Umbilical cord (tissue), 2 donors: ENCODE data around the gene NACA2. TPM values are rescaled to one million over a fixed set of nuclear protein-coding genes. Genes with fewer than 3 reads are reported as not detected.
A peak's percentile ranks its signal among the peaks of the same experiment; 100 is the strongest.
"Not testable (repeated sequence)": the region's sequence is repeated elsewhere in the genome, so short reads cannot be mapped to it uniquely, and the experiment has no call there.

Experiments used
- DNase-seq: peaks from one replicate; pipeline ENCODE4 v3.0.0-alpha.2; 2015; ENCODE audit warnings: low spot score
- total RNA-seq: library from RNA; depleted of rRNA; stranded (reverse); fragments of >200 nt; gene quantifications from one replicate; pipeline ENCODE4 v1.2.3, GENCODE V29; 2014; ENCODE audit warnings: low replicate concordance; ENCODE audit not compliant: insufficient read depth

Gene NACA2
- total RNA-seq, 1 donor from 2014 or later = not detected

GRCh38 chr17:61599608-61600007 is 8.6 kb upstream of the NACA2 start:
- DNase-seq = no peak

GRCh38 chr17:61598014-61598413 is 7.0 kb upstream of the NACA2 start:
- no peak for DNase-seq

- no peak for DNase-seq
Observed at GRCh38 chr17:61597607-61598006, 6.6 kb upstream of the NACA2 start.

- DNase-seq = no peak
Observed at GRCh38 chr17:61595418-61596186, 4.6 kb upstream of the NACA2 start.

GRCh38 chr17:61594294-61594825 is 3.3 kb upstream of the NACA2 start:
- DNase-seq = no peak

- peak; percentile 74 for DNase-seq
Observed at GRCh38 chr17:61593426-61593825, 2.4 kb upstream of the NACA2 start.

- no peak for DNase-seq
Observed at GRCh38 chr17:61591930-61592329, 911 bp upstream of the NACA2 start.

GRCh38 chr17:61589990-61590389 is 1.0 kb downstream of the NACA2 start:
- DNase-seq = no peak

- no peak for DNase-seq
Observed at GRCh38 chr17:61587807-61588660, 3.0 kb downstream of the NACA2 start.

GRCh38 chr17:61587242-61587641 is 3.8 kb downstream of the NACA2 start:
- no peak for DNase-seq

GRCh38 chr17:61586622-61587021 is 4.4 kb downstream of the NACA2 start:
- not testable (repeated sequence) for DNase-seq

- DNase-seq = no peak
Observed at GRCh38 chr17:61586031-61586566, 4.9 kb downstream of the NACA2 start.

- peak; percentile 22 for DNase-seq
Observed at GRCh38 chr17:61584866-61585265, 6.2 kb downstream of the NACA2 start.

GRCh38 chr17:61584266-61584665 is 6.8 kb downstream of the NACA2 start:
- DNase-seq = no peak

- DNase-seq = no peak
Observed at GRCh38 chr17:61583660-61584264, 7.3 kb downstream of the NACA2 start.

- peak; percentile 67 for DNase-seq
Observed at GRCh38 chr17:61583242-61583641, 7.8 kb downstream of the NACA2 start.

- no peak for DNase-seq
Observed at GRCh38 chr17:61582593-61582992, 8.4 kb downstream of the NACA2 start.

- DNase-seq = no peak
Observed at GRCh38 chr17:61581611-61582349, 9.2 kb downstream of the NACA2 start.

GRCh38 chr17:61580502-61580901 is 10.5 kb downstream of the NACA2 start:
- DNase-seq = no peak

GRCh38 chr17:61579961-61580360 is 11.1 kb downstream of the NACA2 start:
- peak; percentile 81 for DNase-seq

- no peak for DNase-seq
Observed at GRCh38 chr17:61579347-61579746, 11.7 kb downstream of the NACA2 start.
